GM19238 (cell line): ENCODE results near the gene EMID1.

Experiments
- DNase-seq: peaks from one replicate; pipeline ENCODE4 v3.0.0; 2011; ENCODE audit warnings: low spot score; ENCODE audit not compliant: insufficient read length

The EMID1 gene

DNA sequence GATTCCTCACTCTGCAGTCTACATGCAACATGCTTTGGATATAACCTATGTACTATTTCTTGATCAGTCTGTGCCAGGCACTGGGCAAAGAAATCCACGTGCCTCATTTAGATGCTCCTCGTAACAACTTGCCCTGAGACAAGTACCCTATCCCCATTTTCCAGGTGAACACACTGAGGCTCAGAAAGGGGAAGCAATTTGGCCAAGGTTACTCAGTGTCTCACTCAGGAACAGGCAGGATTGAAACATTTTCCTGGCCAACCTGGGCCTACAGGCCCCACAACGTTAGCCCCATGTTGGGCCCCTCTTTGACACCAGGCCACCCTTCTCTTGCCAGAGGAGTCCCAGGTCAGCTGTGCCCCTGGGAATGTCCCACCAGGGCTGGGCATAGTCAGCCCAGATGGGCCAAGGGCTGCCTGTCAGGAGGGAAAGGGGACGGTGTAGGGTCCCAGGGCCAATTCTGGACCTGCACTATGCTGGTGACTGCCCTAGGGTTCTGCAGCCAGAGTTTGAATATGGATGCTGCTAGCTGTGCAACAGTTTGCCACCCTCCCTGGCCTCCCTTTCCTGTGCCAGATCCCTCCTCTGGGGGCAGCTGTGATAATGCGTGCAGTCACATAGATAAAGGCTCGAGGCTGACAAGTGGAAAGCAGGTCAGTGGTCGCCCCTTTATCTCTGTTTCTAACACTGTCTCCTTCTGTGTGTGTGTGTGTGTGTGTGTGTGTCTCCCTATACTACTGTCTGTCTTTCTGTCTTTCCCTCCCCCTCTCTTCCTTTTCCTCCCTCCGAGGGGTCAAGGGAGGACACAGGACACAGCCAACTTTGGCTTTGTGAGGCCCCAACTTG lies 10.4 kb upstream of the EMID1 start:
- DNase-seq: no peak

DNA sequence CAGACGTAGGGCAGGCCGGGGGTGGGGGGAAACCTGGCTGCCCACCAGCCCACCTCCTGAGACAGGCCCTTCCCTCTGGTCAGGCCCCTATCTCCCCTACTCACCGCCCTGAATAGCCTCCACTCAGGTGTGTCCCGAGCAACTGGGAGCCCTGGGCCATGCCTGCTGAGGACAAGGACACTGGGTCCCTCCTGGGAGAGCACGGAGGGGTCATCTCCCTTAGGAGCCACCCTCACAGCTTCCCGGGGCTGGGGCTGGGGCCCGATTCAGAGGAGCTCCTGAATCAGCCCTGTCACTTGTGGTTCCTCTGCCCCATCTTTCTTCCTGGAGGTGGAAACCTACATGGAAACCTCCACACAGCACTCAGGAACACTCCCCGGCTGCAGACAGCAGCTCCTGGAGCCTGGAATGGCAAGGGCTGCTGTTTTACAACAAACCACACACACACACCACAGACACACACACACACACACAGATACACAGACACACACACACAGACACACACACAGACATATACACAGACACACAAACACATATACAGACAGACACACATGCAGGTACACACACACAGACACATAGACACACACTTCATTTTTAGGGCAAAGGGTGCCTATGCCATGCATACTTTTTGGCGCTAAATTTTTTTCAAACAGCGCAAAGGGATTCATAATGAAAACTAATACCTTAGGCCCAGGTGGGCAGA lies 9.6 kb upstream of the EMID1 start:
- DNase-seq: no peak

DNA sequence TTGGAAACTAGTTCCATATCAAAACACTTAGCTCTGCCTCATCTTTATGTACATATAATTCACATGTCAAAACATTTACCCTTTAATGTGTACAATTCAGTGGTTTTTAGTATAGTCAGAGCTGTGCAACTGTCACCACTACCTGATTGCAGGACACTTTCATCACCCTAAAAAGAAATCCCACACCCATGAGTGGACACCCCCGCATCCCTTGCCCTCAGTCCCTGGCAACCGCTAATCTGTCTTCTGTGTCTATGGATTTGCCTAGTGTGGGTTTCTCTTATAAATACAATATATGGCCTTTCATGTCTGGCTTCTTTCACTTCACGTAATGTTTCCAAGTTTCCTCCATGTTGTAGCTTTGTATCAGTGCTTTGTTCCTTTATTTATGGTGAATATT lies 8.6 kb upstream of the EMID1 start:
- DNase-seq: no peak

DNA sequence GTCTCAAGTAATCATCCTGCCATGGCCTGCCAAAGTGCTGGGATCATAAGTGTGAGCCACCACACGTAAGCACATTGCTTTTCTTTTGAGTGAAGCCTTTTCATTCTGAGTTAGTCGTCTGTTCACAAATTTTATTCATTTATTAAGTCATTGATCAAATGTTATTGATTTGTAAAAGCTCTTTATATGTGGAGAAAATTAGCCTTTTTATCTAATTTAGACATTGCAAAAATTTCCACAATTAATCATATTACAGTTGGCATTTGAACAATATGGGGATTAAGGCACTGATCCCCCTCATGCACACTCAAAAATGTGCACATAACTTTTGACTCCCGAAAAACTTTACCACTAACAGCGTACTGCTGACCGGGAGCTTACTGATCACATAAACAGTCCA lies 7.5 kb upstream of the EMID1 start:
- no peak for DNase-seq

GRCh38 chr22:29199702-29200400 lies 5.8 kb upstream of the EMID1 start:
- no peak for DNase-seq

- DNase-seq: no peak
Measured at GRCh38 chr22:29200901-29201300, 4.8 kb upstream of the EMID1 start.

DNA sequence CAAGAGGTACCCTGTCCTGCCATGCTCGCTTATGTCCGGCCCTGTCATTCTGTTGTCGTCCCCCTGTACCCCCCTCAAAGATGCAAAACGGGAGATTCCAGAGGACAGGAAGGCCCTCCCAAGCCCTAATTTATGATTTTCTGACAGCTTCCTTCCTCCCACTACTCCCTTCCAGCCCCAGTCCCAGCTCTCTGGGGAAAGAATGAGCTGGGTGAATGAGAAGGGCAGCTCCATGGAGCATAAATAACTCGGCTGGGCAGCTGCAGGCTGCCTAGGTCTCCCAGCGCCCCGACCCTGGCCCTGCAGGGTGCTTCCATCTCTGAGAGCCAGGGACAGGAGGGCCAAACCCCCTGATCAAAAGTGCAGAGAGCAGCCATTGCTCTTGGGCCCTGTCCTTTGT lies 3.9 kb upstream of the EMID1 start:
- no peak for DNase-seq

DNA sequence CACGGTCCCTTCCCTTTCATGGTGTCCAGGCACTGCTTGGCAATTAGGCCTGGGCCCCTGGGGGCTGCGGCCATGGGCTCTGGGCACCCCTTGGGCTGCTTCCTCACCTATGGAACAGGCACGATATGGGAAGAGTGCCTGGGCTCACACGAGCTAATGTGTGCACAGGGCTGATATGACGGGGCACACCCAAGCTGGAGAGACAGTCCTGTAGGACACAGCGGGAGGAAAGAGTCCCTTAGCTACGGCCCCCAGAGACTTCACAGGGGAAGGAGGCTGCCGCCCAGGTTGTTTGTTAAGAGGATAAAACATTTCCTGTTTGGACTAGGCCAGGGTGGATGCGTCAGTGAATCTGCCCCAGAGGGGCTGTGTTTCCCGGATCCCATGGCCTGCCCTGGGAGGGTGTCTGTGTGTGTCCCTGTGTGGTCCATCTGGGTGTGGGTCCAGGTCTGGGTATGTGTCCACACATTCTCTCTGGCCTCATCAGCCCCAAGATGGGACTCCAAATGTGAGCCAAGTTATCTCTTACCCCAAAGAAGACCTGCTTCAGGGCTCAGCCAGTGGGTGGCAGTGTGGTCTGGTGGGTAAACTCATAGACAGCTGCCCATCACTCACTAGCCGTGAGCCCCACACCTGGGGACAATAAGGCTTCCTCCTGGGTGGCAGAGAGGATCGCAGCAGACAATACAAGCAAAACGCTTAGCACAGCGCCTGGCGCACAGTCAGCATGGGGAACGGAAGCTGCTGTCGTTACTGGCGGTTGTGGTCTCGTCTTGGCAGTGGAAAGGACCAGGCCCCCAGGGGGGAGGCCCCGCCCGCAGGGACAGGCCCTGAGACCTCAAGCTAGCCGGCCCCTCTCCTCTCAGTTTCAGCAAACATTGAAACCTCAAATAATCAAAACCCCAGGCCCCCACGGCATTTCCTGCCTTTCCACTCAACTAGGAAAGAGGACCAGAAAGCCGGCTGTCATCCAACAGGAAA lies 3.2 kb upstream of the EMID1 start:
- DNase-seq: peak; percentile 92

GRCh38 chr22:29203488-29204454 lies 1.9 kb upstream of the EMID1 start:
- DNase-seq: no peak

DNA sequence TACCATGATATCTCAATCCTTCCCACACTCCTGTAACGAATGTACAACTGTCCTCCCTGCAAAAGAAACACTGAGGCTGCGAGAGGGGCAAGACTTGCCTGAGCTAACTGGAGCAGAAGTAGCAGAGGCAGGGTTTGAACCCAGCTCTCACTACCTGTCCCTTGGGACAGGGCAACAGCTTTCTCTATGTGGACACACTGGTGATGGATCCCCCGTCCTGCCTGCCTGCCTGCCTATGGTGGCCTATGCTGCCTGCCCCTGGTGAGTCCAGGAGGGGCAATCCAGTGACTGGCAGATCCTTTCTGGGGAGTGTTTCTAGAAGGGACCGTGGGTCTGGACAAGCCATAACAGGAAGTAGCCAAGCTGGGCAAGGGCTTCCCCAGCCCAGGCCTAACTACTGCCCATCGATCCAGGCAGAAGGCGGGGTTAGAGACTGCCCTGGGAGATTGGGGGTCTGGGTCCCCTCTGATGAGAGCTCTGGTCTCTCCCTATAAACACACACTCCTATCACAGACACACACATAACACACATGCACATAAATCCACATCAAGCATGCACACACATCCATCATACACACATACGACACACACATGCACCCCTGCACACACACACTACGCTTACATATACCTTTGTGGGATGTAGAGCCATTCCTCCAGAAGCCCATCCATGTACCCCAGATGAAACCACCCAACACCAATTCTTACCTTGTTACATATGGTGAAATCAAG lies 1.1 kb upstream of the EMID1 start:
- no peak for DNase-seq

GRCh38 chr22:29205252-29205593 lies 473 bp upstream of the EMID1 start:
- DNase-seq: no peak

- no peak for DNase-seq
Measured at GRCh38 chr22:29206372-29207242, 911 bp downstream of the EMID1 start.

- no peak for DNase-seq
Measured at GRCh38 chr22:29207243-29207550, 1.5 kb downstream of the EMID1 start.

DNA sequence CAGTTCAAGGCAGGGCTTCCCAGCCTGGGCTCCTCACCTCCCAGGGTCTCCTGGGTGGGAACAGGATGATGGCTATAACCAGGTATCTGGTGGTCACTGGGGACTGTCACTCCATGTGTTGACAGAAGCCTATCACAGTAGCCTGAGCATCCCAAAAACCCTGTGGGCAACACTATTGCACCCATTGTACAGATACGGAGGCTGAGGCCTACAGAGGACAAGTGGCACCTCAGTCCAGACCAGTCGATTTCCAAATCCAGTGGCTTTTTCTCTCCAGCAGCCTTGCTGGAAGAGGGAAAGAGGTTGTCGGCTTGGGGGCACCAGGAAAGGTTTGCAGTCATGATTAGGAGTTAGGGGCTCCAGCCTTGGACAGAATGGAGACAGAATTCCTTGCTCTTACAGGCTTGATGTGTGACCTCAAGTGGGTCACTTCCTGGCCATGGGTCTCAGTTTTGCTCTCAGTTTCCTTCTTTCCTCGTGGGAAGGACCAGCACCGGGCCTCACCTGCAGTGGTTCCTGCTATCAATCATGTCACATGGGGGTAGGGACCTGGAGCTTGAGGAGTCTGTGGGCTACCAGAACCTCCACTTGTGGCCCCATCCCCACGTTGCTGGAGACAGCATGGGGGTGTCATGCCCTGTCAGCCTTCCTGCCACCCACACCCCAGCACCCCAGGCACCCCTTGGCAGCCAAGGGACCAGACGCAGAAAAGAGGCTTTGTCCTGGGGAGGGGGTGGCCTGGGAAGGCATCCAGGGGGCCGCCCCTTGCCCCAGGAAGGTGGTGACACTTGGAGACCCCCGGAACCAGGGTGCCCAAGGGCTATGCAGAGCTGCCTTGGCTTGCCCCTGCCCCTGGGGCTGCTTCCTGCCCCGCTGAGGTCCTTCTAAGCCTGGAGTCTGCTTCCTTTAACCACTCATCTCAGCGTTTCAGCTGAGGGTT lies 2.1 kb downstream of the EMID1 start:
- DNase-seq: no peak

- no peak for DNase-seq
Measured at GRCh38 chr22:29208502-29208862, 2.8 kb downstream of the EMID1 start.

DNA sequence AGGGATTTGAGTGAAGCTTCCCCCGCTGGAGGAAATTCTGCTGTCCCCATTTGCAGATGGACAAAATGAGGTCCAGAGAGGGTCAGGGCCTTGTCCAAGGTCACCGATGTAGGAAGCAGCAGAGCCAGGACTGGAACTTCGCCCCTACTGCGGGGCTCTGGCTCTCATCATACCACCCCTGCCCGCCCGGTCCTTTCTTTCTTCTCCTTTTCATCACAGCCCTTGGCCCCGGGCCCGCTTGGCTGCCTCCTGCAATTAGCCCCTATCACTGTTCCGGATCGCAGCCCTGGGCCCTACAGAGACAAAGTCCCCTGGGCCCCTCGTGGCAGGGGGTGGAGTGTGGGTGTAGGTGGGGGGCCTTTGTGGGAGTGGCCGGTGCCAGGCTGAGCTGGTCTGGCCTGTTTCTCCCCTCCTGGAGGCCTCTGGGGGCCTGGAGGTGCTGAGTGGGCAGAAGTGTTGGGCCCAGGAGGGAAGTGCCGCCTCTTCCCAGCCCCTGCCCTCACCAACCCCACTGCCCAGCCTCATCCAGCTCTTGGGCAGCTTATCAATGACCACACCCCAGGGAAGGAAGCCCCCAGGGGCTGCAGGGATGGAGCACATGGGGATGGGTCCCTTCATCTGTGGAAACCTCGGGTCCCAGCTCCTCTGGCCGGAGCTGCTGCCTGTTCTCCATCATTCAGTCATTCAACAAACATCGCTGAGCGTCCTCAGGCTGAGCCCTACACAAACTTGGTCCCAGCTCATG lies 3.4 kb downstream of the EMID1 start:
- peak; percentile 54 for DNase-seq

GRCh38 chr22:29209624-29209929 lies 3.9 kb downstream of the EMID1 start:
- no peak for DNase-seq
